Camera-type eye (tissue), 1 donor: ENCODE data around the gene RETSAT. TPM values are rescaled to one million over a fixed set of nuclear protein-coding genes. Genes with fewer than 3 reads are reported as not detected.

Experiments
- total RNA-seq: library from RNA; depleted of rRNA; stranded (reverse); fragments of >200 nt; gene quantifications from one replicate; pipeline ENCODE4 v1.2.3, GENCODE V29; 2014

Gene RETSAT
- 23.0 TPM for total RNA-seq

GRCh38 chr2:85354286-85355072 lies at the start of gene RETSAT, which contains the start of gene ELMOD3:
Gene RETSAT (minus strand): TSS chr2:85354528. CDS start chr2:85354507, 21 bp downstream.
Gene ELMOD3 (plus strand): TSS chr2:85354769. CDS start chr2:85357199, 2,430 bp downstream.

GRCh38 chr2:85327822-85328617 lies 26.3 kb downstream of the RETSAT start, which contains the start of gene TGOLN2:
Gene TGOLN2 (minus strand): TSS chr2:85327989. CDS start chr2:85327962, 27 bp downstream.

Other genes with a start within 250 kb of the RETSAT start
- 7.4 TPM for gene TCF7L1, start 221.1 kb downstream of the RETSAT start, total RNA-seq
- 86.6 TPM for gene TGOLN2, start 26.5 kb downstream of the RETSAT start, total RNA-seq
- gene ELMOD3, start 241 bp upstream of the RETSAT start, total RNA-seq = 28.5 TPM
- gene CAPG, start 55.8 kb upstream of the RETSAT start, total RNA-seq = 27.8 TPM
- not detected for gene SH2D6, start 64.2 kb upstream of the RETSAT start, total RNA-seq
- gene MAT2A, start 184.6 kb upstream of the RETSAT start, total RNA-seq = 165 TPM
- 48.6 TPM for gene GGCX, start 207.0 kb upstream of the RETSAT start, total RNA-seq
- 8.5 TPM for gene VAMP8, start 223.1 kb upstream of the RETSAT start, total RNA-seq
- gene VAMP5, start 229.9 kb upstream of the RETSAT start, total RNA-seq = 10.7 TPM
- gene RNF181, start 241.2 kb upstream of the RETSAT start, total RNA-seq = 67.1 TPM
- gene TMEM150A, start 248.2 kb upstream of the RETSAT start, total RNA-seq = 4.0 TPM